Chondrocyte (in vitro differentiated cells): ENCODE results near the gene FBXO42. TPM values are rescaled to one million over a fixed set of nuclear protein-coding genes. Genes with fewer than 3 reads are reported as not detected.
A peak's percentile ranks its signal among the peaks of the same experiment; 100 is the strongest.
"Not testable (repeated sequence)": the region's sequence is repeated elsewhere in the genome, so short reads cannot be mapped to it uniquely, and the experiment has no call there.

Source experiments
- DNase-seq: peaks from one replicate; pipeline ENCODE4 v3.0.0; 2021; ENCODE audit warnings: mixed read lengths, low spot score
- H3K27ac Mint-ChIP-seq: one replicate; pipeline ENCODE4 v1.8.0; 2021; ENCODE audit warnings: mild to moderate bottlenecking, moderate library complexity, mixed read lengths; ENCODE audit not compliant: unreplicated experiment
- H3K27me3 Mint-ChIP-seq: 2 replicates; pipeline ENCODE4 v1.8.0; 2021; ENCODE audit warnings: low read depth, mixed read lengths
- H3K36me3 Mint-ChIP-seq: 2 replicates; pipeline ENCODE4 v1.8.0; 2021; ENCODE audit warnings: low read depth, mixed read lengths
- H3K4me1 Mint-ChIP-seq: 2 replicates; pipeline ENCODE4 v1.8.0; 2021; ENCODE audit warnings: low read depth, mild to moderate bottlenecking, mixed read lengths
- H3K4me3 Mint-ChIP-seq: one replicate; pipeline ENCODE4 v1.8.0; 2021; ENCODE audit warnings: mild to moderate bottlenecking, moderate library complexity, mixed read lengths; ENCODE audit not compliant: unreplicated experiment
- H3K9me3 Mint-ChIP-seq: 2 replicates; pipeline ENCODE4 v1.8.0; 2021; ENCODE audit warnings: low read depth, mixed read lengths
- CTCF ChIP-seq: fragments of 200-600 bp; sonication (generic); IDR thresholded peaks from 2 replicates; pipeline ENCODE4 v1.5.0; 2021; ENCODE audit warnings: antibody characterized with exemption, mild to moderate bottlenecking, moderate library complexity
- total RNA-seq: library from RNA; stranded (reverse); gene quantifications from 3 replicates; pipeline ENCODE4 v1.2.1, GENCODE V29; 2021

FBXO42 gene
- total RNA-seq, 1 donor from 2014 or later: 20.9 TPM

- Mint-ChIP-seq H3K9me3 (no peaks in the 10 kb centered on the region), H3K4me3 (no peak overlapping the region), H3K27me3 (no peaks in the 10 kb centered on the region), H3K4me1 (peaks cover 42% of the 10 kb centered on the region), H3K36me3 (peaks cover 14% of the 10 kb centered on the region), H3K27ac (peak overlapping the region; percentile 57)
- no peak for DNase-seq
- no peak for TF ChIP-seq CTCF
Observed at GRCh38 chr1:16247441-16247840, 104.8 kb downstream of the FBXO42 start.

- Mint-ChIP-seq H3K36me3 (peaks cover 11% of the 10 kb centered on the region), H3K4me3 (no peak overlapping the region), H3K4me1 (peaks cover 42% of the 10 kb centered on the region), H3K9me3 (no peaks in the 10 kb centered on the region), H3K27me3 (no peaks in the 10 kb centered on the region), H3K27ac (peak overlapping the region; percentile 54)
- peak; percentile 33 for DNase-seq
- no peak for TF ChIP-seq CTCF
Observed at GRCh38 chr1:16246961-16247360, 105.3 kb downstream of the FBXO42 start.

DNA sequence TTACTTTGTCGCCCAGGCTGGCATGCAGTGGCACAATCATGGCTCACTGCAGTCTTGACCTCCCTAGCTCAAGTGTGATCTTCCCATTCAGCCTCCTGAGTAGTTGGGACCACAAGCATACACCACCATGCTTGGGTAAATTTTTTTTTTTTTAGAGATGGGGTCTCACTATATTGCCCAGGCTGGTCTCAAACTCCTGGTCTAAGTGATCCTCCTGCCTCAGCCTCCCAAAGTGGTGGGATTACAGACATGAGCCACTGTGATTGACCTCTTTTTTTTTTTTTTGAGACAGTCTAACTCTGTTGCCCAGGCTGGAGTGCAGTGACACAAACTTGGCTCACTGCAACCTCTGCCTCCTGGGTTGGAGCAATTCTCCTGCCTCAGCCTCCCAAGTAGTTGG, 106.0 kb downstream of the FBXO42 start:
- H3K4me3 Mint-ChIP-seq, DNase-seq, H3K36me3 Mint-ChIP-seq, H3K27me3 Mint-ChIP-seq, H3K9me3 Mint-ChIP-seq, H3K27ac Mint-ChIP-seq: not testable (repeated sequence)
- H3K4me1 Mint-ChIP-seq: peaks cover 42% of the 10 kb centered on the region

DNA sequence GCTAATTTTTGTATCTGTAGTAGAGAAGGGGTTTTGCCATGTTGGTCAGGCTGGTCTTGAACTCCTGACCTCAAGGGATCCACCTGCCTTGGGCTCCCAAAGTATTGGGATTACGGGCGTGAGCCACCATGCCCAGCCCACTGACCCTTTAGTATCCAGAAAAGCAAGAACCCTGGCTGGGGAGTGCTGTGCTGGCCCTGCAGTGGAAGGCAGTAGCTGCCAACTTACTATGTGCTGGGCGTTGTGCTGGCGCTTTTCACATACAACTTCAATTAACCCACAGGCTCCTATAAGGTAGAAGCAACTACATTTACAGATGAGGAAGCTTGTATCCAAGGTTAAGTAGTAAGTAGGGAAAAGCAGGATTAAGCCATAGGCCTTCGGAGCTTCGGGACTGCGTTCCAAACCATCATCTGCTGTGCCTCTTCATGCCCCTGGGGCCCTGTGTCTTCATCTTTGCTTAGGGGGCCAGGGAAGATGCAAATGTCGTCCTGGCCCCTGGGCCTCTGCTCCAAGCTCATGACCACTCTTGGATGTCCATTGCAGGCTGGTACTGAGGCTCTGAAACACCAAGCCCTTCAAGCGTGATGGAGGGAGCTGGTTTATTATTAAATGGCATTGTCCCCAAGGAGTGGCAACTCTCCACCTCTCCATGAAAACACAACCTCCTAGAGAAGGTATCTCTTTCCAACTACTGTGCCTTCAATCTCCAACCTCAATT, 106.6 kb downstream of the FBXO42 start:
- Mint-ChIP-seq H3K36me3 (peaks cover 6% of the 10 kb centered on the region), H3K27me3 (no peaks in the 10 kb centered on the region), H3K4me1 (peaks cover 39% of the 10 kb centered on the region), H3K9me3 (no peaks in the 10 kb centered on the region), H3K4me3 (no peak overlapping the region), H3K27ac (no peak overlapping the region)
- no peak for TF ChIP-seq CTCF
- DNase-seq: peak; percentile 29

DNA sequence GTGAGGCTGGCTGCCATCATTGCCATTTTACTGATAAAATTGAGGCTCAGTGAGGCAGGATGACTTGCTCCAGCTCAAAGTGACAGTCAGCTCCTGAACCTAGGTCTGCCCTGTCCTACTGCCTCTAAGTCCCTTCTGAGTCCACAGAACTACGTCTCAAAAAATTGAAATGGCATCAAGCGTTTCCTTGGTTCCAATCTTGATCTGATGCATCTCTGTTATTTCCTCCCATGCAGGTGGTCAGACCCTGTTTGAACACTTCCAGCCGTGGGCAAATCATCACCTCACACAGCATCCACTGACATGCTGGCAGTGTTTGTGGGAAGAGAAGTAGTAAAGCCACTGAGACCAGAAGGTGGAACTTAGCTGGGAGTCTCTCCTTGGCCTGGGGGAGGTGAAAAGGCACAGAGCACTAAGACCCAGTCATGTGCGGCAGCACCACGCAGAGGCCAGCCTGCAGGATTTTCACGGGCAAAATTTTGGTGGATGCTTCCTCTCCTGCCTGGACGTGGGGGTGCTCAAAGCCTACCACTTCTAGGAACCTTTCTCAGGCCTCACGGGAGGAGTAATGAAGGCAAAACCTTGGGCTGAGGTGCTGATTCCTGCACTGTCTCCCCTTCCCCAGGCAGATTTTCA, 107.5 kb downstream of the FBXO42 start:
- Mint-ChIP-seq H3K27ac (no peak overlapping the region), H3K27me3 (no peaks in the 10 kb centered on the region), H3K4me1 (peaks cover 30% of the 10 kb centered on the region), H3K4me3 (no peak overlapping the region), H3K9me3 (no peaks in the 10 kb centered on the region), H3K36me3 (peaks cover 6% of the 10 kb centered on the region)
- peak; percentile 54 for TF ChIP-seq CTCF
- DNase-seq: peak; percentile 51
